Inflammatory macrophage treated with lipopolysaccharide for 1 hour (primary cell): ENCODE data around the gene KLHL29.

Source experiments
- DNase-seq, 2 donors: peaks; one replicate each; pipeline ENCODE4 v3.0.0-alpha.2; 2020 to 2022

The KLHL29 gene

DNA sequence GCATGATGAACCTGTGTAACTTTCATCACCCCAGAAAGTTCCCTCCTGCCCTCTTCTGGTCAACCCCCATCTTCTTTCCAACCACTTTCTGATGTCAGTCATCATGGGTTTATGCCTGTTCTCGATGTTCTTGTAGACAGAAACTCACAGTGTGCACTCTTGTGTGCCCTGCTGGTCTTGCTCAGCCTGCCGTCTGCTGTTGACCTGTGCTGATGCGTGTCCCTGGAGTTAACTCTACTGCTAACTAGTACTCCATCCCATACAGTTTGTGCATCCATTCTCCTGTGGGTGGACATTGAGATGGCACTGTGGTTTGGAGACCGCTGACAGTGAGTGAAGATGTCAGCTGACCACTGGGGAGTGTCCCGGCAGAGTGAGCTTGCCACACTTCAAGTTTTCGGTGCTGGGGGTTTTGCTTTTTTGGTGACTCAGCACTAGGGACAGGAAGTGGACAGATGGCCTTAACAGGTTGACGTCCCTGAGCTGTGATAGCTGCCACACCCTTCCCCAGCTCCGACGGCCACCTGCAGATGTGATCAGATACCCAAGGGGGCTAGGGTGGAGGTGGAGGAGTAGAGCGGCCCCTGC lies 14.8 kb downstream of the KLHL29 start:
- DNase-seq = peak; percentile 14 to 47

DNA sequence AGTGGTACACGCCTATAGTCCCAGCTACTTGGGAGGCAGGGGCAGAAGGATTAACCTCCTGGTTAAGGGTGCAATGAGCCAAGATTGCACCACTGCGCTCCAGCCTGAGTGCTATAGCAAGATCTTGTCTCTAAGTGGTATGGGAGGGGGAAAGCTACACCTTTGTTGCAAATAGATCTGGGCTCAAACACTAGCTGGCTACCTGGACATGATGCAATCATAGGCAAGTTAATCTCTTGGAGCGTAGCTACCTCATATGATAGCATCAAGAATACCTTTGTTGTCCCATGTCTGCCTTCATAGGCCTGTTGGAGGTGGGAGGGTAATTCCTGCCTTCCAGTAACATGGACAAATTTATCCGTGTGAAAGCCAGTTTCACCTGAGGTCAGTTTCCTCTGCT lies 15.7 kb downstream of the KLHL29 start:
- DNase-seq = no peak

DNA sequence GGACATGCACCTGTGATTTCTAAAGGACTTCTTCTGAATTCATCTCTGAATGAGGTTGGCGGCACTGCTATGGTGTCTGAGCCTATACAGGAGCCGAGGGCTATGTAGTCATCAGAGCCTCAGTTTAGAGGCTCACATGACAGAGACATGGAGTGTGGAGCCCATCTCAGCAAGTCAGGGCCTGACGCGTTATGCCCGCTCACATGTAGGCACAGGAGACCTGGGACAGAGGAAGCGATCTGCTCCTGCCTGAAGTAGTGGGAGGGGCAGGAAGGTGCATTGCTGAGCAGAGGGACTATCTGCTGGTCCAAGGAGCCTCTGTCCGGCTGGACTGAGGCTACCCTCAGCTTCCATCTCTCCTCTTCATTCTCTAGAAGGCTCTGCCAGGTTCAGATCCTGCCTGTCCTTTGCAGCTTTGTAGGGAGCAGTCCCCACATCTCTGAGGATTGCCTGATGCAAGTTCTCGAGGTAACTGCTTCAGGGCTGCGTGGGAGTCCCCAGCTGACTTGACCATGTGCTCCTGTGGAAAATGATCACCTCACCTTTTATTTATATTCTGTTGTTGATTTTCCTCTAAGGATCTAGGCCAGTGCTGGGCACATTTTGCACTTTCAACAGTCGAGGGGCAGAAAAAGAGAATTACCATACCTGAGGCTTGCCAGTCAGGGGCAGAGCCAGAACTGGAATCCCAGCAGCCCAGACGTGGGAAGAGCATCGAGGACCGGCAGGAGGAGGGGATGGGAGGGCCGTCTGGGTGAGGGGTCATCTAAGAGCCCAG lies 16.6 kb downstream of the KLHL29 start:
- DNase-seq = no peak

DNA sequence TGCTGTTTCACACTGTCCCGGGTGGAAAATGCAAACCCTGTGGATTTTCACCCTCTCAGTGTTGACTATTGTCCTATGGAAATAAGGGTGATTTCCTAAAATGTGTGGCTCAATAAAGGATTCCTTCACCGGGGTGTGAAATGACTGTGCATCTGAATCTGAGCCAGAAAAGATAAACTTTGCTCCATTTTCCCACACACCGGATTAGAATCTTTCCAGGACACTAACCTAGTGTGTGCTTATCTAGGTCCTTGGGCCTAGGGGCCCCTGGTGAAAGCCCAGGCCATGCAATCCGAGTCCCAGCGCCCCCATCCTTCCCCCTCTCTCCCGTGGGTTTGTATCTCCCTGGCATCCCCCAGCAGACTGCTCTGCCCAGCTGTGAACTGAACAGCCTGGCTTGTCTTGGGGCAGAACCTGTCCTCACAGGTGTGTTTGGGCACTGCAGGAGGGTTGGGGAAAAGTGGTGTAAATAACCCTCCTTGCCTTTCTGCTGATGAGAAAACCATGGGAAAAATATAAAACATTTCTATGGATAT lies 17.3 kb downstream of the KLHL29 start:
- no peak for DNase-seq

DNA sequence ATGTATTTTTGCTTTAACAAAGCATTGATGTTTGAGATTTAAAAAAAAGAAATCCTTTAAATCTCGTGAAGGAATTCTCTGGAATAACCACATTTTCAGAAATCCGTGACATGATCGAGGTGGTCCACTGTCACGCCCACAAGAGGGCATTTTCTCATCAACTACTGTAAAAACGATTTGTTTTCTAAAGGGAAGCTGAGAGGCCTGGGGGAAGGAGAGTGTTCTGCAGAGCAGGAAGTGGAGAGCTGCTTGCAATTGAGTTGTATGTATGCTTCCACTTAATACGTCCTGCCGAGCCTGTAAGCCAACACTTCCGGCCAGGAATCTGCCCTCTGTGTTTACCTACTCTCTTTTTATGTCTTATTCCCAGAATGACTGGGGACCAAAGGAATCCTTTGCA lies 19.4 kb downstream of the KLHL29 start:
- DNase-seq = peak; percentile 19 to 29

DNA sequence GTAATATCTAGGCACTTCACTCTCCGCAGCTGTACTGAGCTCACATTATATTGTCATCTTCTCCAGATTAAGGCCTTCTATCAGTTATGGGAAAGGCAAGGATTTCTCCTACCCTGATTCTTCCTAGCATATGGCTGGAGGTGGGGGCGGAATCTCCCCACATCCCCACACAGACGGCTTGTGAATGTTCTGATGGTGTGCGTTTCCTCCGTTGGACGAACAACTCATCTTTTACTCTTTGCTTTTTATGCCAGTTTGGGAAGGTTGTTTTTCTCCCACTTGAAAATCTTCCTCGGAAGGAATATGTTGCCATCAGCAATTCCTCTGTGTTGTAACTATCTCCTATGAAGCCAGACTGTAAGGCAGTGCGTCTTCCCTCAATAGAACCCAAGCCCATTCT lies 24.3 kb downstream of the KLHL29 start:
- DNase-seq = no peak

DNA sequence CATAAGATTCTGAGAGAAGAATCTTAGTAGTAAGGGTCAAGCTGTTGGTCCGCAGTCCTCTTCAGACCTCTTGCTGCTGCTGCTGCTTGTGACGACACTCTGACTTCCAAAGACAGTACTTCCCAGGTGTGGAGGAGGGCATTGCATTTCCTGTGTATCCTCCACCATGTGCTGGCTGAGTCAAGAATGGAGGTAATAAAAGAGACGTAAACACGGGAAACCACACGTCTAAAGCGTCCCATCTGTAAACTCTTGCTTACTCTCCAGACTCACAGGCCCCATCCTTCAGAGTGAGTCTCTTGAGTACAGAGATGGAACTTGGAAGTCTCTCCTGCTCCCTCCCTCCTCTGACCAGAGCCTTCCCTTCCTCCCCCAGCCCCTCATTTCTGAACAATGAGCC lies 25.6 kb downstream of the KLHL29 start:
- DNase-seq = no peak

DNA sequence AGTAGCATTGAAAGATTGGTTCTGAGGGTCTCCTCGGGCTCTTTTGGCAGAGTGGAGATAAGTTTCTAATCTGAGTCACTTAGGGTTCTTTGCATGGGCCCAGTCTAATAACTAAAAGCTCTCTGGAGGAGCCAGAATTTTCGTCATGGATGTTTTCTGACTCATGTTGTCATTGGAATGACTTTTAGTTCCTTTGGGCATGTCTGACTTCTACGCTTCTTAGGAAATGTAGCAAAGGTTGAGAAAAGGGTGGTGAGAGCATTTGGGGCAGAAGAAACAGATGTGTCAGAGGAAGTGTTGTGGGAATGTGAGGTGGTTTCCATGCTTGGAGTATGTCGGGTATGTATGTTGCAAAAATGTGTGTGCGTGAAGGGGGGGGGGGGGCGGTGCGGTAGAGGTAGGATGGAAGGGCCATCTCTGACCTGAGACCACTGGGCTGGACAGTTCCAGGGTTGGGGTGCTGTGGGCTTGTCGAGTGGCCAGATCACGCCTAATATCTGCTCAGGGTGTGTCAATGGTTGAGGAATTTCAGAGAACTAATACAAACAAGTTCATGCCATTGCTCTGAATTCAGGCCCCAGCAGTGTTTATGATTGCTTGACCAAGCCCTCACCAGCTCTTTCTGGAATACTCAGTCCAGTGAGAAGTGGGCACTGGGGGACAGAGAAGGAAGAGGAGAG lies 26.9 kb downstream of the KLHL29 start:
- no peak for DNase-seq

DNA sequence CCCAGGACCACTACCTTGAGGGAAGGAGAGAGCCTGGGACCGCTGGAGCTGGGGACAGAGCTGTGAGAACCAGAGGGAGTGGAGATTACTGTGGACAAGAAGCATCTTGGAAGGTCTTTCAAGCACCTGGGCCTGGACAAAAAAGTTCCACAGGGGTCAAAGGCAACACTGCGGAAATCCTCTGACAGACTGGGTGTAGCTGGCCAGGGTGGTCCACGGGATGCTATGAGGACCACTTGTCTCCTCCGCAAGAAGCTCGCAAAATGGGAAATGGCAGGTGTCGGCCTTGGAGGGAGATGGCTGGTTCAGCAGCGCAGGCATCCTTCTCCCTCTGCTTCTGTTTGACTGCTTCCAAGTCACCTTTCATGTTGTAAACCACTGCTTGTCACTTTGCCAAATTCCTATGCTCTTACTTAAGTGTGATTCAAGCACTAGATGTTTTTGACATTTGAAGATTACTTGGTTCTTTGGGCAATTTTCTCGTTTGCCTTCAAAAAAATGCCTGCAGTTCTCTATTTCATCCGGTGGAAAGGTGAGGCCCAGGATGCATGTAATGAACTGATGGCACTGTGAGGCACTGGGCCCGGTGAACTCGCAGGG lies 27.7 kb downstream of the KLHL29 start:
- no peak for DNase-seq

DNA sequence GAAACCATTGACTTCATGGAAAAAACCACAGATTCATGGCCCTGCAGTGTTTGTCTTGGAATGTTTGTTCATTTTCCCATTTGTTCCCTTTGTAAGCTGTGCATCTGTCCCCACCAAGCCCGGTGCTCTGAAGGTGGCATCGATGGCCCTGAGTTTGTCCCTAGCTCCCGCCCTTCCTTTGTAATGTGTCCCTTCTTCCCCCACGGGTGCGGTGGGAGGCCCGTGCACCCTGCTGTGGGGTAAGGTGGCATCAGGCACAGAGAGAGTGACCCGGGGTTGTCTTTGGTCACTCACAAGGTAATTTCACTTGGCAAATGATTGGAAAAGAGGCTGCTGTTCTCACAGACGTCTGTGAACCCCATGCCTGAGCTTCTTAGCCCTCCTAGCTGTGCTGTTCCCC lies 28.7 kb downstream of the KLHL29 start:
- no peak for DNase-seq

DNA sequence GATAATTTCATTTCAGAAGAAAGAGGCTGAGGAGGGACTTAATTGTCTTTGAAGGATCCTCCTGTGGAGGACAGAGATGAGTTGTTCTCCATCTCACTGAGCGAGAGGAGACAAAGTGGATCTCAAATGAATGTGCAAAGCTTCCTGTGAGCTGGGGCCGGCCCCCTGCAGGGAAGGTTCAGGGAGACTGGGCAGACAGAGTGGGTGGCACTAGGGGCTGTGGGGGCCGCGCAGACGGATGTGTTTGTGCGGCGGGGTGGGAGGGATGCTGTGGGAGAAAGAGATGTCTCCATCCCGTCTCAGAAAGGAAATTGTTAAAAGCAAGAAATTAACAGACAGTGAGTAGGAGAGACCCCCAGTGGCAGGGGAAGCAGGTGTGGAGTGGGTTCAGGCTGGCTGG lies 29.1 kb downstream of the KLHL29 start:
- DNase-seq = no peak

DNA sequence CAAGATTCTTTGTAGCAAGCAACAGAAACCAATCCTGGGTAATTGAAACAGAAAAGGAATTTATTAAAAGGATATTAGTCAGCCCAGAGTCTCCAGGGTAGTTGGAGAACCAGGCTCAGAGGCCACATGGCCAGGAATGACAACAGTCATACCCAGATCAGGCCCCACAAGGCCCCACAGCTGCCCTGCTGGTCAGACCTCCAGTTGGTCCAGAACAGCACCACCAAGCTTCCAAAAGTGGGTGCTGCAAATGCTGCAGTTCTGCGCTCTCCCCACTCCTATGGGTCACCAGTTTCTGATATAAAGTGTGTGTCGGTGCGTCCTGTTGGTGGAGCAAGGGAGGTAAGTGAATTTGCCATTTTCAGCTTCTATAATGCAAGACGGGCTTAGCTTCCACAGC lies 29.9 kb downstream of the KLHL29 start:
- no peak for DNase-seq

DNA sequence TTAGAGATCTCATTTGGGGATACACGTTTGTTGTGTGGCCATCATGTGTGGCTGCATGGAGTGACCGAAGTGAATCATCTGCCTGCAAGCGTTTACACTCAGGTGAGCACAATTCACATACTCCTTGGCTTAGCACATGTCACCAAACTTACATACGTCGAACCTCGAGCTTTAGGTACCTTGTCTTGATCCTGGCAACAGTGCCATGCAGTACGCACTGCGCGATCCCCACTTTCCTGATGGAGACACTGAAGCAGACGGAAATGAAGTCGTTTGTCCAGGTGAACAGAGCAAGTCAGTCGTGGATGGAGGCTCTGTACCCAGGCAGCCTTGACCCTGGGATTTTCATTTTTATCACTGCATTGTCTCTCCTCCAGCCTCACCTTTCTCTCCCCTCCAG lies 32.3 kb downstream of the KLHL29 start:
- DNase-seq = no peak

DNA sequence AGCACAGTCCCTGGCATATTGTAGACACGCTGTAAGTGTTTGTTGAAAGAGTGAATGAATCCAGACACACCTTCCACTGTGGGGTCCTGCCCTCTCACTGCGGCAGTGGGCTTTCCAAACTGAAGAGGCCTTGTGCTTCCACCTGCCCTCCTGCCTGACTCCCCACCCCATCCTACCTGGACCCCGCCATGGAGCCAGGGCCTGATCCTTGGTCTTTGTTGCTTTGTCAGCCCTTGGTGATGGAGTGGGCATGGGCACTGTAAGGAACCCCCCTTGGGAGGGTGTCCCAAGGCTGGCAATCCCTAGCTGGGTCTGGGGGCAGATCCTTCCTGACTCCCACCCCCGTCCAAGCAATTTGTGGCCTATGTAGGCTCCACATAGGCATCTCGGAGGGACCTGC lies 33.1 kb downstream of the KLHL29 start:
- no peak for DNase-seq

DNA sequence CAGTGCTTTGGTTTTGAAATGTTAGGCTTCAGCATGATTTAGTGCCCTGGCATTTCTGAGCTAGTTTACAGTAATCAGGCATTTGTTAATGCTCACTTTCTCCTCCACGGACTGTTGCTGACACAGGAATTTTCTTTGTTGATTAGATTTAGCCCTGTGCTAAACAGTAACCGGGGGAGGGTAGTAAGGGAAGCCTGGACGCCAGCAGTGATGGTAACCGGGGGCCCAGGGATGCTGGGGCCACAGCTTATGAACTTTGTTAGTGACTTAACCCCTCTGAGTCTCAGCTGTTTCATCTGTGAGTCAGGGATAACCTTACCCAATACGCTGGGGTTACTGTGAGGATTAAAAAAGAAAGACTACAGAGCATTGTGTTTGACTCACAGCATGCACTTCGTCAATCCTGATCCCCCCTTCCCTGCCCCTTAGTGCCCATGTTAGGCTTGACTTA lies 33.5 kb downstream of the KLHL29 start:
- no peak for DNase-seq

DNA sequence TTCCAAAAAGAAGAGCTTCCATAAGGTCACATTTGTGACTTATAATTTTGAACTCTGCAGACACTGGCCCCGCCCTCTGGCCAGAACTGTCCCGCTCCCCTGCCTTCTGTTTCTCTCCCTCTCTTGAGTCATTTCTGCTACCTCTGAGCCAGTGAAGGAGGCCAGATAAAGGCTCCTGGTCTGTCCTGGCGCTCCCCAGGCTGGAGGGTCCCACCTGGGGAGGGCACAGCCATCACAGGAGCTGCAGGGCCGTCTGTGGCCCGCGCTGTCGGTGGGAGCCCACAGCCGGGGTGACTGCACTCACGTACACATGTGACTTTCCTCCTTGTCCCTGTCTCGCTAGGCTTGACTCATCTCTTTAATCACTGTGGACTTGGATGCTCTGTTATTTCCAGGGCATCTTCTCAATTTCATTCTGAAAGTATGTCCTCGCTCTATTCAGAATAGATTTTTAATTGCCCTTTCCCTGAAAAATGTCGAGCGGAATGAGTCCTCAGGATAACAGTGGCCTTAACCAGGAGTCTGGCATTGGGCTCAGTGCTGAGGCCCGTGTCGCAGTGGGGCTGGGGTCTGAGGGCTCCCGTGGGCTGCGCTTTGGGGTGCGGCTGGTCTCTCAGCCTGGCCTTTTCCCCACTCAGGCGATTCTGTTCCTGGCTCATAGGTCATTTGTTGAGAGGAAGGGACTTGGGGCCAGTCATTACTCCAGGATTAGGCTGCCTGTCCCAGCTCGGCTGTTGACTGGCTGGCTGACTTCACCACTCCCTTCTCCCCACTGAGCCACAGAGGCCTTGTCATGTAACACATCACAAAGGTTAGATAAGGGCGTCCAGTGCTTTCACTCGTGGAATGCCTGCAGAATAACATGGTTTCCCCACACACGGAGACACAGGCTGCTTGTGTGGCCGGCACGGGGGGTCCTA lies 34.5 kb downstream of the KLHL29 start:
- DNase-seq = no peak

DNA sequence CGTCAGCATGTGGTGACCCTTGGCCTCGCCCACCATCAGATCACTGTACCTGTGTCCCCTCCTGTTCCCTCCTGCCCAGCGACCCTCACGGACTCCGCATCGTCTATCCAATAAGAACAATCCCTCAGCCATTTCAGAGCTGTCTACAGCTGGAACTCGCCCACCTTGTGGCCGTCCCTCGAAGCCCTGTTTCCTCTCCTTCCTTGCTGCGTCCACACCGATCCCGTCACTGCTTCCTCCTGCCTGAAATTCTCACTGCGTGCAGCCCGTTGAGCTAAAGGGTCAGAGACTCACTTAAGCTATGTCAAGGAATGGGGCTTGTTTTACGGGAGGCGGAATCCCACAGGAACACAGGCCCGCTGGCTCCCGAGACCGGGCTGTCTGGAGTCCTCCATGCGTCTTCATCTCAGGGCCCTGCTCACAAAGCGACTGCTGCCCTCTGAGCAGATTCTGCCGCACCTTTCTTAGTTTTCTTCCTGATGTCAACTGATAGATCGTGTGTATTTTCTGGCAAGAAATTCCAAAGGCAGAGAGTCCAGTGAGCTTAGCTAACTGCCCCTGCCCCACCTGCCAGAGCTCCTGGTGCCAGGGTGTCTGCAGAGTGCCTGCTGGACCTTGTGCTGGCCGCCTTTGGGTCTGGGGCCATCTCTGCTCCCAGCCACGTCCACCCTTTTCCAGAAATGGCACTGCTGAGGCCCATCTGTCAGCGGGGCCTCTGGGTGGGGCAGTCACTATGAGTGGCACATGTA lies 35.3 kb downstream of the KLHL29 start:
- no peak for DNase-seq

DNA sequence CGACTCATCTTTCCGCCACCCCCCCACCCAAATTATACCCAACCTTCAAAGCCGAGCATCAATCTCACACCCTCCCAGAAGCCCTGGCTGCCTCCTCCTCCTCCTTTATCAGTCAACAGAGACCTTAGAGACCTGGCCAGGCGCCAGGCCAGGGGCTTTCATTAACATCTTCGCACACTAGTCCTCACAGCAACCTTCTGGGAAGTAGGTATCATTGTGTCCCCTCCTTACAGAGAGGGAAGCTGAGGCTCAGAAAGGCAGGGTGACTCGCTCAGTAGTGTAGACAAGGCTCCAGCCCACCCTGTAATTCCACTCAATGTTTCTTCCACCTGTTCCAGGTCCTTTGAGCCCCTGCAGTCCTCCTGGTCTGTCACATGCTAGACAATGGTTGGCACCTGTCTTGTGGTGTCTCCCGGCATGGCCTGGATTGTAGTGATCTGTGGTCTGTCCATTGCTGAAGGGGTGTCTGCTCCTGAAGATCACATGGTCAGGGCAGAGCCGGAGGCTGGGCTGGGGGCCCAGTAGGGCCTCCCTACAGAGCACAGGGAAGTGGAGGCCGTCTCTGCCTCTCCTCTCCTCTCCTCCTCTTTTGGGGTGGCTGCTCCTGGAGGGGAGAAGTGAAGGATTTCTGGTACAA lies 36.0 kb downstream of the KLHL29 start:
- DNase-seq = no peak

DNA sequence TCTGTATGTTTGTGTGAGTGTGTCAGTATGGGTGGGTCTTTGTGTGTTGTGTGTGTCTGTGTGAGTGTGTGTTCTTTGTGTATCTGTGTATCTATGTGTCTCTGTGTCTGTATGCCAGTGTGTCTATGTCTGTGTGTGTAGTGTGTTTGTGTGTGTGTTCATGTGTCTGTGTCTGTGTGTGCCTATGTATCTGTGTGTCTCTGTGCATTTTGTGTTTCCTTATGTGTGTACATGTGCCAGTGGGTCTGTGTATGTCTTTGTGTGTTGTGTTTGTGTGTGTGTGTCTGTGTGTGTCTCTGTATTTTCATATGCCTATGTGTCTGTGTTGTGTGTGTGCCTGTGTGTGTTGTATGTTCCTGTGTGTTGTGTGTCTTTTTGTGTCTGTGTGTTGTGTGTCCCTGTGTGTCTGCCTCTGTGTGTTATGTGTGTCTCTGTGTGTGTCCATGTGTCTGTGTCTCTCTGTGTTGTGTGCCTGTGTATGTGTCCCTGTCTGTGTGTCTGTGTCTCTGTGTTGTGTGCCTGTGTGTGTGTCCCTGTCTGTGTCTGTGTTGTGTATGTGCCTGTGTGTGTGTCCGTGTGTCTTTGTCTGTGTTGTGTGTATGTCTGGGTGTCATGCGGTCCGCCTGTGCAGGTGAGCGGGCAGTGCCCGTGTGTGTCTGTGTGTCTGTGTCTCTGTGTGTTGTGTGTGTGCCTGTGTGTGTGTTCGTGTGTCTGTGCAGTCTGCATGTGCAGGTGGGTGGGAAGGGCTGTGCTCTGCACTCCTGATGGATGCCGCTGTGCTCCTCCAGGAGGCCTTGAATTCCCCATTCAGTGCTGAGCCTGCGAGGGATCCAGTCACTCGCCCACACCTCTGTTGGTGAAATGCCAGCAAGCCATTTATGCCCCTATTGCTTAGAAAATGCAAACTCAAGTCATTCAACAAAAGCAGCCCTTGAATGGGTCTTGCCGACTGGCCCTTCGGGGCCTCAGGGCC lies 37.4 kb downstream of the KLHL29 start:
- DNase-seq = no peak
